Vagina (tissue), 2 donors: ENCODE results near the gene ADARB2. TPM values are rescaled to one million over a fixed set of nuclear protein-coding genes. Genes with fewer than 3 reads are reported as not detected.
A peak's percentile ranks its signal among the peaks of the same experiment; 100 is the strongest.

Source experiments
- DNase-seq, 2 donors: peaks; one replicate each; pipeline ENCODE4 v3.0.0-alpha.2; 2017; ENCODE audit errors: extremely low spot score in 2 of 2
- H3K27ac ChIP-seq: fragments of 200-600 bp; sonication (generic); one replicate; pipeline ENCODE4 v1.5.1; 2019
- H3K27me3 ChIP-seq: fragments of 200-600 bp; sonication (generic); one replicate; pipeline ENCODE4 v1.5.1; 2019
- H3K36me3 ChIP-seq, 2 donors: fragments of 200-600 bp; sonication (generic); one replicate each; pipeline ENCODE4 v1.5.1; 2017 to 2019
- H3K4me1 ChIP-seq: fragments of 200-600 bp; sonication (generic); one replicate; pipeline ENCODE4 v1.5.1; 2019
- H3K4me3 ChIP-seq, 2 donors: fragments of 200-600 bp; sonication (generic); 1 replicate in 1 of 2; 2 replicates in 1 of 2; pipeline ENCODE4 v1.5.1; 2016 to 2019
- H3K9me3 ChIP-seq: fragments of 200-600 bp; sonication (generic); one replicate; pipeline ENCODE4 v1.5.1; 2019
- POLR2A ChIP-seq, 2 donors: fragments of 450-650 bp; IDR thresholded peaks; one replicate each; pipeline ENCODE4 v1.6.1; 2017; ENCODE audit warnings: antibody characterized with exemption in 2 of 2, mild to moderate bottlenecking in 2 of 2, moderate library complexity in 2 of 2
- POLR2AphosphoS5 ChIP-seq, 2 donors: sonication (generic); formaldehyde crosslinking; IDR thresholded peaks; one replicate each; pipeline ENCODE4 v1.9.0; 2017; ENCODE audit warnings: antibody characterized with exemption in 2 of 2, mild to moderate bottlenecking in 2 of 2, low read depth in 1 of 2; ENCODE audit not compliant: insufficient read depth in 1 of 2
- intact Hi-C: fragments of 100-400 bp; cut with DNase I; formaldehyde crosslinking; loops from one replicate; pipeline ENCODE4 v1.15.1; 2023
- total RNA-seq: library from RNA; depleted of rRNA; stranded (reverse); fragments of >200 nt; gene quantifications from one replicate; pipeline ENCODE4 v1.2.3, GENCODE V29; 2016
- TF ChIP-seq, protein P1 (sequence below), 3 experiments: fragments of 450-650 bp in 2 of 3; fragments of 200-600 bp in 1 of 3; sonication (generic) in 1 of 3; IDR thresholded peaks; one replicate each; pipeline ENCODE4 v1.5.1; 2017 to 2019; ENCODE audit warnings: antibody characterized with exemption in 3 of 3, mild to moderate bottlenecking in 2 of 3, moderate library complexity in 2 of 3

The ADARB2 gene
- total RNA-seq, 1 donor from 2014 or later: 3.4 TPM

DNA sequence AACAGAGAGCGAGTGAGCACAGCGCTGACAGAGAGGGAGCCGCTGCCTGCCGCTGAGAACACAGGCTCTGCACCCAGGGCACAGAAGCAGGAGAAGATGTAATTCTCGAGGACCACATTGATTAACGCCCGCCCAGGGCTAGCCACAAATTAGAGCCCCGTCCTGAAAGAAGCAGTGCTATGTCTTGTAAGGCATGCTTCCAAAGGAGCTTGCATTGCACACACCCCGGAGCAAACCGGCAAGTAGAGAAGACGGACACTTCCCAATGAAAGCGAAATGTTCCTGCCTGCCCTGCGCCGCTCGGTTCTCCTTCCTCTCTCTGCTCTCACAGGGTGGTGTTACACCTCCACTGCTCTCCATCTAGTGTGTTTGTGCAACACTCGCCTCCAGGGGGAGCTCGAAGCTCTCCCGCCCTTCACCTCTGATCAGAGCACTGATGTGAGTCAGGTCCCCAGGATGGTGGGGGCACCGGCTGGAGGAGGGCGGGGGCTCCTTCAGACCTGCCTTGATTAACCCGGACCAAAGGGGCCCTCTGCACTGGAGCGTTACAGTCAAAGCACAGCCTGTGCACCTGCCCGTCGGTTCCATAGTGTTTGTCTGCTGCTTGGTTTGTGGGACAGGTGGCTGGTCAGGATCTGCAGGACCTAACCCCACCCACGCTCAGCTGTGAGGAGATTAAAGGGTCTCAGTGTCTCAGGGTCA lies 316.5 kb downstream of the ADARB2 start:
- H3K4me3 ChIP-seq: no peak overlapping the region
- H3K4me1 ChIP-seq: peaks cover 6% of the 10 kb centered on the region
- H3K36me3 ChIP-seq: no peaks in the 10 kb centered on the region
- H3K27ac ChIP-seq: no peak overlapping the region
- TF ChIP-seq, protein P1, sequence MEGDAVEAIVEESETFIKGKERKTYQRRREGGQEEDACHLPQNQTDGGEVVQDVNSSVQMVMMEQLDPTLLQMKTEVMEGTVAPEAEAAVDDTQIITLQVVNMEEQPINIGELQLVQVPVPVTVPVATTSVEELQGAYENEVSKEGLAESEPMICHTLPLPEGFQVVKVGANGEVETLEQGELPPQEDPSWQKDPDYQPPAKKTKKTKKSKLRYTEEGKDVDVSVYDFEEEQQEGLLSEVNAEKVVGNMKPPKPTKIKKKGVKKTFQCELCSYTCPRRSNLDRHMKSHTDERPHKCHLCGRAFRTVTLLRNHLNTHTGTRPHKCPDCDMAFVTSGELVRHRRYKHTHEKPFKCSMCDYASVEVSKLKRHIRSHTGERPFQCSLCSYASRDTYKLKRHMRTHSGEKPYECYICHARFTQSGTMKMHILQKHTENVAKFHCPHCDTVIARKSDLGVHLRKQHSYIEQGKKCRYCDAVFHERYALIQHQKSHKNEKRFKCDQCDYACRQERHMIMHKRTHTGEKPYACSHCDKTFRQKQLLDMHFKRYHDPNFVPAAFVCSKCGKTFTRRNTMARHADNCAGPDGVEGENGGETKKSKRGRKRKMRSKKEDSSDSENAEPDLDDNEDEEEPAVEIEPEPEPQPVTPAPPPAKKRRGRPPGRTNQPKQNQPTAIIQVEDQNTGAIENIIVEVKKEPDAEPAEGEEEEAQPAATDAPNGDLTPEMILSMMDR (IDR thresholded peaks at IDR 0.05): peak; percentile 20 to 47 (median 40)
- TF ChIP-seq POLR2AphosphoS5 (IDR thresholded peaks at IDR 0.05; ENCODE audit: insufficient read depth in 1 of 2, low read depth in 1 of 2): no peak
- H3K9me3 ChIP-seq: no peaks in the 10 kb centered on the region
- no peaks in the 10 kb centered on the region for H3K27me3 ChIP-seq
- DNase-seq: peak; percentile 43 to 85
- intact Hi-C loops: no loop called here

DNA sequence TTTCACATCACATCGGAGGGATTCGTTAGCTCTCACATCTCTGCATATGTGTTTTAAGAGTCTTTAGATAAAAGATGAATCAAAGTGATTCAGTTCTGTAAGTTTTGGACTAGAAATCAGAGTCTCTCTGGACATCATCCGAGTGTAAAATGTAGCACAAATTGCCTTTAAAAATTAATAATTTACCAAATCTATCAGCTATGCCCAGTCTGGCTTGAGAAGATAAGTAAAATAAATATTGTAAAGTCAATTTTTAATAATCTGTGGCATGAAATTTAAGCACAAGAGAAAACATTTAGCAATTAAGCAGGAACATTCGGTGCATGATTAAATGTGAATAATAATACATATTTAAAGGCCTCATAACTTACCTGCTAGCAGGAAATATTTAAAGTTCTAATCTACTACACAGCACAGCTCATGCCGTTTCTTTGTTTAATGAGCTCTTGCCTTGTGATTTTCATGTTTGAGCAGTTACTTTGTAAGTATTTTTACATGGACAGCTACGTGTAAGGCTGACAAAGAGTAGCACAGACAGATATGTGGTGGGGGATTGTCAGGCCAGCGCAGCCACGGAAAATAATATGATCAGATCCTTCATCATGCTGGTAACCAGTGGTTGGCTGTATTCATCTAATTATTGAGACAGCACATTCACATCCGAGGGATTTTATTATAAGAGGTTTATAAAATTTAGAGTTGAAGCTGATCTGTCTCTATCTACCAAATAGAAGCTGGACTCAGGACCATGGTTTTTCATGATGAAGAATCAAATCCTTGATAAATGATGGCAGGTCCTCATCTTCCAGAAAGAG lies 317.3 kb downstream of the ADARB2 start:
- intact Hi-C loops: no loop called here
- Histone ChIP-seq H3K36me3 (no peaks in the 10 kb centered on the region), H3K27ac (no peak overlapping the region), H3K9me3 (no peaks in the 10 kb centered on the region), H3K4me3 (no peak overlapping the region), H3K4me1 (peaks cover 6% of the 10 kb centered on the region), H3K27me3 (no peaks in the 10 kb centered on the region)
- DNase-seq: peak in 1 of 2 donors; percentile 6
- no peak for TF ChIP-seq POLR2AphosphoS5 (IDR thresholded peaks at IDR 0.05; ENCODE audit: insufficient read depth in 1 of 2, low read depth in 1 of 2)
- no peak for TF ChIP-seq POLR2A (IDR thresholded peaks at IDR 0.05)
- TF ChIP-seq, protein P1 (IDR thresholded peaks at IDR 0.05): no peak

DNA sequence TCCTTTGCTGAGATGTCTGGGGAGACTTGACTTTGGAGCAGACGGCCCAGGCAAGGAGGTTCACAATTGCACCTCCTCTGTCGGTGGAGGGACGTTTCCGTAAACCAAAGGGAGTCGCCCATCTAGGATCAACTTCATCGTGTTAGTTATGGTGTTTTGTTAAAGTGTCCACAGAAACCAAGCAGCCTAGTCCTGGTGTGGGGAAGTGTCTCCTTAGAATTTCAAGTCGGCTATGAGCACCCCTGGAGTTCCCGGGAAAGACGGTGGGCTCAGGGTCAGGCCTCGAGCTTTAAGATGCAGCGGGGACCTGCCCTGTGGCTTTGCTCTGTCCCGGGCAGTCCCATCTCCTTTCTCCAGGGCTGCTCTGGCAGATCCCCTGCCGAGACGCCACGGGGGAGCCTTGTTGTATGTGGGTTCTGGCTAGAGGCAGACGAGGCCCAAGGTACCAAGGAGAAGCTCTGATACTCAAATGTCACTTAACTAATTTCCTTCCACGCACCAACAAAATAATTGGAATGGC lies 319.2 kb downstream of the ADARB2 start:
- intact Hi-C loops: no loop called here
- Histone ChIP-seq H3K27ac (no peak overlapping the region), H3K36me3 (no peaks in the 10 kb centered on the region), H3K27me3 (no peaks in the 10 kb centered on the region), H3K9me3 (no peaks in the 10 kb centered on the region), H3K4me1 (peaks cover 6% of the 10 kb centered on the region), H3K4me3 (no peak overlapping the region)
- TF ChIP-seq POLR2AphosphoS5 (IDR thresholded peaks at IDR 0.05; ENCODE audit: insufficient read depth in 1 of 2, low read depth in 1 of 2): no peak
- TF ChIP-seq, protein P1 (IDR thresholded peaks at IDR 0.05): no peak
- TF ChIP-seq POLR2A (IDR thresholded peaks at IDR 0.05): no peak
- peak in 1 of 2 donors; percentile 85 for DNase-seq

DNA sequence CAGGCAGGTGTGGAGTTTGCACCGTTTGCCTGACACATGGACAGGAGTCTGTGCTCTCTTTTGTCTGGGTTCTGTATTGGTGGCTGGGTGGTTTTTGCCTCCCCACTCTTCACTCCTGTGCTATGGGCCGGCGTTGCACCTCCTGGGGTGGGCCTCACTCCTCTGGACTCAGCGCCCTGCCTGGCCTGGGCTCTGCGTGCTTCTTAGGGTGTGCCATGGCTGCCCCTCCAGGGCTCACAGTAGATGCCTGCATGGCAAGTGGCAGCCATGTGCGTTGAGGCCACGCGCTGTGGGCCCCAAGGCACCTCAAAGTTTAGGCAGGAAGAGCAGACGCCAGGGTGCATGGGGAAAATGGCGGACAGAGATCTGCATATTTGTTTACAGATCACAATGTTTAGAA lies 319.8 kb downstream of the ADARB2 start:
- no peaks in the 10 kb centered on the region for H3K9me3 ChIP-seq
- TF ChIP-seq POLR2AphosphoS5 (IDR thresholded peaks at IDR 0.05; ENCODE audit: insufficient read depth in 1 of 2, low read depth in 1 of 2): no peak
- no peak for TF ChIP-seq POLR2A (IDR thresholded peaks at IDR 0.05)
- TF ChIP-seq, protein P1 (IDR thresholded peaks at IDR 0.05): no peak
- H3K36me3 ChIP-seq: no peaks in the 10 kb centered on the region
- H3K4me3 ChIP-seq: no peak overlapping the region
- intact Hi-C loops: no loop called here
- DNase-seq: peak in 1 of 2 donors; percentile 52
- H3K27me3 ChIP-seq: no peaks in the 10 kb centered on the region
- H3K27ac ChIP-seq: no peak overlapping the region
- H3K4me1 ChIP-seq: peaks cover 6% of the 10 kb centered on the region
